ENCODE results near the gene MICAL2. TPM values are rescaled to one million over a fixed set of nuclear protein-coding genes. Genes with fewer than 3 reads are reported as not detected.

MICAL2 gene
- total RNA-seq, 1 experiment from 2014 or later: 37.4 TPM

- intact Hi-C loops (cut with micrococcal nuclease): no loop called here
- TF ChIP-seq ELF1 (IDR thresholded peaks at IDR 0.05; ENCODE audit: borderline replicate concordance, low read depth) (no peak), MAX (IDR thresholded peaks at IDR 0.05) (no peak), CTCF (IDR thresholded peaks at IDR 0.05 in 2 of 3, conservative IDR thresholded peaks at IDR 0.05 in 1 of 3; ENCODE audit: borderline replicate concordance in 1 of 3, insufficient read depth in 1 of 3, low read depth in 2 of 3, low read length in 2 of 3) (no peak), CEBPB (IDR thresholded peaks at IDR 0.05; ENCODE audit: low read depth) (no peak)
- ChIA-PET POLR2A (no interaction called here), CTCF (no interaction called here), RAD21 (ENCODE audit: low non-redundant PET in 1 of 2, low total read pairs in 2 of 2, uncharacterized antibody in 2 of 2, unreplicated experiment in 2 of 2) (no interaction called here)
- DNase-seq (ENCODE audit: low read depth, low spot score) (no peak), ATAC-seq (no peak)
- BruUV-seq (replicated peaks): no TSS peak
- Histone ChIP-seq H3K36me3 (ENCODE audit: control insufficient read depth in 1 of 2, insufficient read depth in 2 of 2, low read length in 2 of 2) (no peaks in the 10 kb centered on the region), H2AFZ (ENCODE audit: low read depth, low read length, poor library complexity, severe bottlenecking) (no peak overlapping the region), H3K79me2 (ENCODE audit: insufficient read depth, low read length) (no peaks in the 10 kb centered on the region), H3K4me1 (ENCODE audit: control insufficient read depth in 1 of 2, insufficient read depth in 2 of 2, low read length in 2 of 2) (no peaks in the 10 kb centered on the region), H3K9me2 (ENCODE audit: insufficient read depth) (no peaks in the 10 kb centered on the region), H4K20me1 (ENCODE audit: insufficient read depth) (no peaks in the 10 kb centered on the region), H3K27me3 (ENCODE audit: insufficient read depth, low read length) (no peaks in the 10 kb centered on the region), H3K4me3 (replicated peaks in 1 of 2; ENCODE audit: low read depth in 1 of 2, low read length in 2 of 2) (no peak overlapping the region), H3K4me2 (ENCODE audit: low read length) (no peak overlapping the region), H3K9ac (ENCODE audit: low read length) (no peak overlapping the region), H3K27ac (ENCODE audit: low read depth, low read length) (no peak overlapping the region), H3K9me3 (ENCODE audit: control insufficient read depth in 1 of 2, insufficient read depth in 1 of 2, low read depth in 1 of 2, low read length in 2 of 2) (no peaks in the 10 kb centered on the region)
Measured at GRCh38 chr11:12294613-12295012, 184.2 kb downstream of the MICAL2 start.

GRCh38 chr11:12295943-12296342 lies 185.6 kb downstream of the MICAL2 start:
- Histone ChIP-seq H3K27ac (ENCODE audit: low read depth, low read length) (no peak overlapping the region), H3K4me1 (ENCODE audit: control insufficient read depth in 1 of 2, insufficient read depth in 2 of 2, low read length in 2 of 2) (no peaks in the 10 kb centered on the region), H4K20me1 (ENCODE audit: insufficient read depth) (no peaks in the 10 kb centered on the region), H3K27me3 (ENCODE audit: insufficient read depth, low read length) (no peaks in the 10 kb centered on the region), H3K4me3 (replicated peaks in 1 of 2; ENCODE audit: low read depth in 1 of 2, low read length in 2 of 2) (no peak overlapping the region), H2AFZ (ENCODE audit: low read depth, low read length, poor library complexity, severe bottlenecking) (no peak overlapping the region), H3K79me2 (ENCODE audit: insufficient read depth, low read length) (no peaks in the 10 kb centered on the region), H3K9me2 (ENCODE audit: insufficient read depth) (no peaks in the 10 kb centered on the region), H3K9me3 (ENCODE audit: control insufficient read depth in 1 of 2, insufficient read depth in 1 of 2, low read depth in 1 of 2, low read length in 2 of 2) (no peaks in the 10 kb centered on the region), H3K36me3 (ENCODE audit: control insufficient read depth in 1 of 2, insufficient read depth in 2 of 2, low read length in 2 of 2) (no peaks in the 10 kb centered on the region), H3K4me2 (ENCODE audit: low read length) (no peak overlapping the region), H3K9ac (ENCODE audit: low read length) (no peak overlapping the region)
- no TSS peak for BruUV-seq (replicated peaks)
- DNase-seq (ENCODE audit: low read depth, low spot score) (no peak), ATAC-seq (no peak)
- ChIA-PET POLR2A (no interaction called here), CTCF (no interaction called here), RAD21 (ENCODE audit: low non-redundant PET in 1 of 2, low total read pairs in 2 of 2, uncharacterized antibody in 2 of 2, unreplicated experiment in 2 of 2) (no interaction called here)
- TF ChIP-seq EZH2 (IDR thresholded peaks at IDR 0.05) (no peak), RAD21 (IDR thresholded peaks at IDR 0.05; ENCODE audit: low read depth) (no peak), ZNF274 (IDR thresholded peaks at IDR 0.05; ENCODE audit: low read depth, low read length) (no peak), REST (IDR thresholded peaks at IDR 0.05; ENCODE audit: low read depth) (no peak), EGR1 (IDR thresholded peaks at IDR 0.05; ENCODE audit: low read depth) (no peak), POLR2AphosphoS5 (IDR thresholded peaks at IDR 0.05; ENCODE audit: low read depth, low read length) (no peak), TCF7L2 (IDR thresholded peaks at IDR 0.05; ENCODE audit: borderline replicate concordance, extremely low read depth, insufficient read depth, insufficient read length) (no peak), SRF (IDR thresholded peaks at IDR 0.05; ENCODE audit: low read depth) (no peak), CBX3 (IDR thresholded peaks at IDR 0.05; ENCODE audit: low read depth) (no peak), JUND (IDR thresholded peaks at IDR 0.05) (no peak), CEBPB (IDR thresholded peaks at IDR 0.05; ENCODE audit: low read depth) (no peak), FOSL1 (IDR thresholded peaks at IDR 0.05; ENCODE audit: low read depth) (no peak), EZH2phosphoT487 (IDR thresholded peaks at IDR 0.05; ENCODE audit: borderline replicate concordance) (no peak)
- intact Hi-C loops (cut with micrococcal nuclease): no loop called here

All from HCT116 (cell line).